Stimulated activated CD8-positive, alpha-beta memory T cell treated with anti-CD3 and anti-CD28 coated beads, Interleukin-12 subunit alpha, Interleukin-12 subunit beta, amount 100 ng/mL, for 4 hours (primary cell): ENCODE measurements around the gene KIR2DL1.
"Not testable (repeated sequence)": the region's sequence is repeated elsewhere in the genome, so short reads cannot be mapped to it uniquely, and the experiment has no call there.

Experiments used
- DNase-seq: peaks from one replicate; pipeline ENCODE4 v3.0.0-alpha.2; 2020; ENCODE audit warnings: low read depth

Gene KIR2DL1

GRCh38 chr19:54771018-54771960 is 1.7 kb downstream of the KIR2DL1 start:
- DNase-seq = peak; percentile 6

GRCh38 chr19:54772666-54773065 is 3.1 kb downstream of the KIR2DL1 start:
- DNase-seq = not testable (repeated sequence)

GRCh38 chr19:54775095-54775815 is 5.7 kb downstream of the KIR2DL1 start:
- DNase-seq = not testable (repeated sequence)

GRCh38 chr19:54775830-54776229 is 6.2 kb downstream of the KIR2DL1 start:
- DNase-seq = not testable (repeated sequence)

- not testable (repeated sequence) for DNase-seq
Observed at GRCh38 chr19:54777851-54778250, 8.3 kb downstream of the KIR2DL1 start.

- not testable (repeated sequence) for DNase-seq
Observed at GRCh38 chr19:54778896-54779295, 9.3 kb downstream of the KIR2DL1 start.

GRCh38 chr19:54782916-54783315 is 13.3 kb downstream of the KIR2DL1 start:
- DNase-seq = not testable (repeated sequence)

GRCh38 chr19:54786091-54786723 is 16.6 kb downstream of the KIR2DL1 start:
- not testable (repeated sequence) for DNase-seq

- not testable (repeated sequence) for DNase-seq
Observed at GRCh38 chr19:54788154-54788553, 18.6 kb downstream of the KIR2DL1 start.

- DNase-seq = no peak
Observed at GRCh38 chr19:54790711-54791110, 21.1 kb downstream of the KIR2DL1 start.

- DNase-seq = no peak
Observed at GRCh38 chr19:54791476-54791875, 21.9 kb downstream of the KIR2DL1 start.

- no peak for DNase-seq
Observed at GRCh38 chr19:54792814-54793213, 23.2 kb downstream of the KIR2DL1 start.

GRCh38 chr19:54795758-54796157 is 26.2 kb downstream of the KIR2DL1 start:
- no peak for DNase-seq

- peak; percentile 15 for DNase-seq
Observed at GRCh38 chr19:54803410-54803809, 33.8 kb downstream of the KIR2DL1 start, which contains the start of gene KIR2DL4. Gene KIR2DL4, plus strand, starts transcription at chr19:54803610. Its CDS starts 42 bp downstream, at chr19:54803652.

GRCh38 chr19:54804101-54804500 is 34.5 kb downstream of the KIR2DL1 start:
- DNase-seq = no peak

GRCh38 chr19:54804571-54804970 is 35.0 kb downstream of the KIR2DL1 start:
- DNase-seq = no peak

GRCh38 chr19:54805665-54806515 is 36.3 kb downstream of the KIR2DL1 start:
- no peak for DNase-seq

GRCh38 chr19:54806516-54806838 is 36.9 kb downstream of the KIR2DL1 start:
- no peak for DNase-seq

GRCh38 chr19:54814571-54814970 is 45.0 kb downstream of the KIR2DL1 start:
- DNase-seq = not testable (repeated sequence)

GRCh38 chr19:54816251-54816650 is 46.7 kb downstream of the KIR2DL1 start, which contains the start of gene KIR3DL1:
Gene KIR3DL1, plus strand, starts transcription at chr19:54816468.
- DNase-seq = not testable (repeated sequence)
